CD4-positive, alpha-beta T cell treated with Interleukin-1 beta for 1 hour (primary cell): ENCODE measurements around the gene PARD3B.

ENCODE experiments used
- DNase-seq, 2 donors: peaks; one replicate each; pipeline ENCODE4 v3.0.0-alpha.2; 2020 to 2022

PARD3B gene

GRCh38 chr2:204860274-204860673 is 315.0 kb downstream of the PARD3B start:
- DNase-seq: no peak

- DNase-seq: no peak
Observed at GRCh38 chr2:204862809-204863208, 317.5 kb downstream of the PARD3B start.

GRCh38 chr2:204863336-204863735 is 318.1 kb downstream of the PARD3B start:
- DNase-seq: no peak

- no peak for DNase-seq
Observed at GRCh38 chr2:204869132-204869823, 324.0 kb downstream of the PARD3B start.

- DNase-seq: no peak
Observed at GRCh38 chr2:204870053-204870452, 324.8 kb downstream of the PARD3B start.

GRCh38 chr2:204871231-204871953 is 326.1 kb downstream of the PARD3B start:
- peak in 1 of 2 donors; percentile 46 for DNase-seq

GRCh38 chr2:204876311-204876710 is 331.0 kb downstream of the PARD3B start:
- DNase-seq: no peak

- DNase-seq: no peak
Observed at GRCh38 chr2:204877691-204878090, 332.4 kb downstream of the PARD3B start.

GRCh38 chr2:204880928-204881327 is 335.7 kb downstream of the PARD3B start:
- DNase-seq: no peak

GRCh38 chr2:204881655-204882054 is 336.4 kb downstream of the PARD3B start:
- peak in 1 of 2 donors; percentile 12 for DNase-seq

GRCh38 chr2:204885747-204886146 is 340.5 kb downstream of the PARD3B start:
- DNase-seq: no peak

GRCh38 chr2:204886713-204887112 is 341.4 kb downstream of the PARD3B start:
- no peak for DNase-seq

GRCh38 chr2:204888222-204888621 is 342.9 kb downstream of the PARD3B start:
- no peak for DNase-seq

- no peak for DNase-seq
Observed at GRCh38 chr2:204890680-204891079, 345.4 kb downstream of the PARD3B start.

- no peak for DNase-seq
Observed at GRCh38 chr2:204891739-204892138, 346.5 kb downstream of the PARD3B start.

GRCh38 chr2:204892506-204893255 is 347.4 kb downstream of the PARD3B start:
- no peak for DNase-seq

GRCh38 chr2:204896146-204896545 is 350.9 kb downstream of the PARD3B start:
- DNase-seq: no peak

- DNase-seq: no peak
Observed at GRCh38 chr2:204897561-204897960, 352.3 kb downstream of the PARD3B start.

GRCh38 chr2:204898928-204899640 is 353.8 kb downstream of the PARD3B start:
- no peak for DNase-seq

GRCh38 chr2:204899983-204900382 is 354.7 kb downstream of the PARD3B start:
- DNase-seq: no peak

GRCh38 chr2:204900487-204900886 is 355.2 kb downstream of the PARD3B start:
- no peak for DNase-seq

GRCh38 chr2:204900910-204901309 is 355.6 kb downstream of the PARD3B start:
- no peak for DNase-seq

- DNase-seq: no peak
Observed at GRCh38 chr2:204901591-204901990, 356.3 kb downstream of the PARD3B start.
